HG03097 (cell line): ENCODE measurements around the gene PAX7.

ENCODE experiments used
- ATAC-seq: cut with Tn5 transposase; IDR thresholded peaks from one replicate; pipeline ENCODE4 v1.9.1; 2021; ENCODE audit not compliant: unreplicated experiment, low FRiP score

The PAX7 gene

DNA sequence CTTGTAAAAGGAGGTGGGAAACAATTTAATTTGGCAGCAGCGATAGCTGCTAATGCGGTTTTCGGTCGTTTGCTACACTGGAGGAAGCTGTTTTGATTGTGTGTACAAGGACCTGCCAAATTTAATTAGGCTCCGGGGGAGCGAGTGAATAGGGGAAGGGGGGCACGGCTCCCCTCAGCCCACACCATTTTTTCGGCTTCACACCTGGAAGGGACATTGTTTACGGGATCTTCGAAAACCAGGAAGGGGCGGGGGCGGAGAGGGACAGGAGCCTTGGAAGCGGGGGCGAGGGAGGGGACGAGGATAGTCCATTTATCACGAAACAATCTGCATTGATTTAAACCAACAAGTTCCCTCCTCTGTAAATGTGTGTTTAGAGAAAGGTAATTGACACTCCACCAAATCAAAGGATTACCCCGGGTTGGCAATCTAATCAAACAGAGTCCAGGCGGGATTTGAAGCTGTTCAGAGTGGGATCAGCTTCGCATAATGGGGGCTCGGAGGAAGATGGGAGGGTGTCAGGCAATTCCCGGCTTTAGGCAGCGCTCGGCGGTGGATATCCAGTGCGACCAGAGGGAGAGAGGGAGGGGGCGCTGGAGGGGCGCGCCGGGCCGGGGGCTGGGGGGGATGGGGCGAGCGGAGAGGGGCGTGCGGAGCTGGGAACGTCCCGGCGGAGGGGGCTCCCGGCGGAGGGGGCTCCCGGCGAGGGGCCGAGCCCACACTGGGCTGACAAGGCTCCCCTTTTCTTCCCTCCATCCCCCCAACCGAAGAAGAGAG is 9.8 kb downstream of the PAX7 start:
- ATAC-seq, result no peak

DNA sequence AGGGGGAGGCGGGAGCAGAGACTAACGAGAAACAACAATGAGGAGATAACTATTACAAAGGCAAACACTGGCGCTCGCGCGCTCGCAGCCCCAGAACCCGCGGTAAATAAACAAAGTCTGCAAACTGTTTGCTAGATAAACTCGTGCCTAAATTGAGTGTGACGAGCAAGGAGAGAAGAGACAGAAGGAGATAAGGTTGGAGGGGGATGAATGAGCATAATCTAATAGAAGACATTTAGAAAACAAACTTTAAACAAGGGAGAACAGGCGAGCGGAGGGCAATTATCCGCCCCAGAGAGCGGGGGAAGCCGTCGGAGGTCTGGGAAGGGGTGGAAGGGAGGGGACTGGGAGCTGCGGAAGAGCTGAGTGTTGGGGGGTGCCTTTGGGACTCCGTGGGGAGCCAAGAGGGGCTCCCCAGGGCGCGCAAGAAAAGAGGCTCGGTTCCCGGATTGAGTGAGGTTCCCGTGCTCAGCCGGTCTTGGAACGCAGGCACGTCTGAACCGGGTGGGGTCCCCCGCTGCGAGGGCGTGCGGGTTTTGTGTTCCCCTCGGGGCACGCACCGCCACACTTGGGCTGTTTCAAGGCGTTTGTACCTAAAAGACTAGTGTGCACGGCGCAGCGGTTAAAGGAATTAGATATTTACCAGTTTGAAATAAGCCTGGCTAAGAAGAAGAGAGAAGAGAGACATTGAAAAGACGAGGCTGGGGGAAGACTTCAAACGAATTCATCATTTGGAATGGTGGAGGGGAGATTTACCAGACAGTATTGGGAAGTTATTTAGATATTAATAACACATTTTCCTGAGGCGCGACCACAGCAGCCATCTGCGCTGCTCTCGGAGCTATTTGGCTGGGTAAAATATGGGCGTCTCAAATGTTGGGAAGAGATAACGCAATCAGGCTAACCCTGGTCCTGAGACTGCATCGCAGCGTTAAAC is 10.6 kb downstream of the PAX7 start:
- ATAC-seq, result no peak

DNA sequence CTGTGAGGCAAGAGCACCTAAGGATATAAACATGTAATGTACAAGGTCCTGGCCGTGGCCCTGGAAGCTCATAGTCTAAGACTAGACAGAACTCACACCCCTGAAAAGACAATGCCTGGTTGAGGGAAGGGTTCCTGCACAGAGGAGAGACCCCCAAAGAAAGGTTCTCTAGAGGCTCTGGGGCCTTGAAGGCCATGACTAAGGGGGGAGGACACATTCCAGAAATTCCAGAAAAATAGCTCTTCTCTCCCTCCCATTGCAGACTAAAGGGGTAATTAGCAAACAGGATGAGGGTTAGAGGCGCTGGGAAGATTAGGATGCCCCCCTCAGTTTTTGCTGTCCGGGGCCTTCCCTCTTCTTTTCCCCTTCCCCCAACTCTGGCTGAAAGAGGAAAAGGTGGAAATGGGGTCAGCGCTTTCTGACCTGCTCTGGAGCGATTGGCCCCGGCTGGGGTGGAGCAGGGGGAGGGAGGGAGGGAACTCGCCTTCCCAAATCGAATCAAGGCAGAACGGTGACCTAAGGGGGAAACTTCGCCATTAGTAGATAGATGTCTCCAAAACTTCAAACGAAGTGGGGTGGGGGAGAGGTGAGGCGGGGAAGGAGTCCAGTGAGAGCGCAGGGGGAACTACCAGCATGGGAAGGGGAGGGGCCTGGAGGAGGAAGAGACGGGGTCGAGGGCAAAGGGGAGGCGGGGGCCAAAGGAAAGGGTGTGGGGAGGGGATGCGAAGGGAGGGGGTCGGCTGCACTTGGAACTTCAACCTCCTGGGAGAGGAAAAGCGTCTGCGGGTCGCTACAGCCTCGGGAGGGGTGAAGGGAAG is 11.8 kb downstream of the PAX7 start:
- no peak for ATAC-seq

DNA sequence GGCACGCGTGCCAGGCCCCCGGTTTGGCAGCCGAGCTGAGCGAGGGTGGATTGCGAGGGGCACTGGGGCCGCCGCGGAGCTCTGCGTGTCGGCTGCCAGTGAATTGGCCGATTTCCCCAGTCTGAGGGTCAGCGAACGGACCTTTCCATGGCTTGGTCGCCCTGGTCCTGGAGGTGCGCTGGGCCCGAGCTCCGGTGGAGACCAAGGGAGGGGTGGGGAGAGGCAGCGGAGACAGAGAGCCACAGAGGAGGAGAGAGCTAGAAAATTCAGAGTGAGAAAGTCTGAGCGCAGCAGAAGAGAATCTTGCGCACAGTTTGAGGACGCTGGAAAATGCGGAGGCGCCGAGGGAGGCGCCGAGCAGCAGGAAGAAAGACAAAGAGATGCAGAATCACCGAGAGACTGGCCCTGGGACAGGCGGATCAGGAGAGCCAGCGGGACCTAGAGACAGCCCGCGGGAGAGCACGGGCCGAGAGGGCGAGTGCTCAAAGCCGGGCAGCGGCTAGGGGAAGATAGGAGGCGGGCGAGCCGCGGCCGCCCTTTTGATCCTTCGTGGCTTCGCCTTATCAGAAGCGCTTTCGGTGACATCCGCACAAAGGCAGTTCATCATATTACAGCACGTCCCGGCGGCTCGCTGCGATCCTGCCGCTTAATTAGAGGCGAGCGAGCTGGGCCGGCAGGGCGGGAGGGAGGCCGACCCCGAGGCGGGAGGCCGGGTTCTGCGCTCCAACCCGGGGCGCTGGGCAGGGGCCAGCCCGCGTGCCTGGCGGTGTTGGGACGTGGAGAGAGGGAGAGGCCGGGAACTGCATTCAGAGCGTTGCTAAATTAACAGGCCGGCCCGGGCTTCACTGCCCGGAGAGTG is 12.7 kb downstream of the PAX7 start:
- no peak for ATAC-seq

DNA sequence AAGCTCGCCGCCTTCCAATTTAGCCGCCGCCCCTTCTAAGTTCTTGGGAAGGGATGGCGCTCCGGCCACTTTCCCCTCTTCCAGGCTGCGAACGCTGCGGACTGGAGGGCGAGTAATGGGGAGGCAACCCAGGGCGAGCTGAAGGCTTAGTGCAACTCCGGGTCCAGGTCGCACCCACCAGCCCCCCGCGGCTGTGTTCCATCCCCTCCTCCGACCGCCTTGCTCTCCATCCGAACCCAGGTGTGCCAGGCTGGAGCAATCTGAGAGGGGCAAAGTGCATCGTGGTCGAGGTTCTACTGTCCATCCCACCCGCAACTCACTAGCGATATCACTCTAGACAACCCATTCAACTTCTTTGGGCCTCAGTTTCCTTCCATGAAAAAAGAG is 13.4 kb downstream of the PAX7 start:
- no peak for ATAC-seq

DNA sequence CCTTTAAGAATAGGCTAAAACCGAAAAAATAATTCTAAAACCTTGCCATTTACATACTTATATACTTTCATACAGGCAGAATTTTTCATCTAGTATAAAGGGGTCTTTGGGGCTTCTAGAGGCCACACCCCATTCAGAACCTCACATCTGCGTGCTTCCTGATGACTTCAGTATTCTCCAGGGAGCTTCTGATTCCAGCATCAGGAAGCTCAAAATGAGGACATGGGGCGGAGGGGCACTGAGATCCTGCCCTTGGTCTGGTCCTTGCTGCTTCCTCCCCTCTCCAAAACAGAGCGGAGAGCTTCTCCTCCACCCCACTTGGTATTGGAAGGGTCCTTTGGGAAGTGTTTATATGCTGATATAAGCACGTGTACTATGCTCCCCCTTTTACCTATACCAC is 13.8 kb downstream of the PAX7 start:
- ATAC-seq, result no peak

DNA sequence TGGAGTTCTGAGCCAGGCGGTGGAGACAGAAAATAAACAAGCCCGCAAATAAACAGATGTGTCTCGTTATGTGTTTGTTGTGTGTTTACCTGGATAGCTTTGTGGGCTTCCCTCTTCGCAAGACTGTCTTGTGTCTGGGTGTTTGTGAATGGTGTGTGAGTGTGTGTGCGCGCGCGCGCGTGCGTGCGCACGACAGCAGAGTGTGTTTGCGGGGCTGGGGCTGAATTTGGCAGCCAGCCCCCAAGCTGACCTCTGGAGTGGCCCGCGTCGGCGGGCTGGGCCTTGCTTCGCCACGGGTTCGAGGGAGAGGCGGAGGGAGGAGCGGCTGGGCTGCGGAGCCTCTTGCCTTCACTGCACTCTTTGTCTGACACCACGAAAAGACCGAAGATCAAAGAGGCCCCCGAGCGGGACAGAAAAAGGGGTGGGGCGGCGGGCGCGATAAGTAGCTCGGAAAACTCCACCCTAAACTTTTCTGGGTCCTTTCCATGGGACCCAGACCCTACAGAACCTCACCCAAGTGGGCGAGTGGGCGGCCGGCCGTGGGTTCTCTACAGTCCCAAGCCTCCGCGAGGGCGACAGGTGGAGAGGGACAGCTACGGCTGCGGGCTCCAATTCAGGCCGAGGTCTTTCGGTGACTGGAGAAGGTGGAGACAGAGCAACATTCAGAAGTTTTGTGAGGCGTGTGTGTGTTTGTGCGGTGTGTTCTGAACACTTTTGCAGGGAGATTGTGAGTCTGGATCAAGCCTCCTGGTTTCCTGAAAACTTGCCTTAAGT is 14.5 kb downstream of the PAX7 start:
- ATAC-seq, result no peak

DNA sequence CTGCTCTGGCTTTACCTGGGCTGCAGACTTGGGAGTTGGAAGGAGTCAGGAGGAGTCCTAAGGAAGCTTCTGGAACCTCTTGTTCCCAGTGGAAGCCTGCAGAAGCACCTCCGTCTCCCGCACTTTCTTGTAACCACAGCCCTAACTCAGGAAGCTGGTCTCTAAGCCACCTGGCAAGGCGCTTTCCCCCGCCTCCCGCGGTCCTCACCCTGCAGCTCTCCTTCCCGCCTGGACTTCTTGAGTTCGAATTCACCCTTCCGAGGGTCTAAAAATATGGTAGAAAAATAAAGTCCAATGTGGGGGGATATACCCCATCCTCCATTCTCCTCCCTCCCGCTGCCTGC is 15.1 kb downstream of the PAX7 start:
- ATAC-seq, result no peak

DNA sequence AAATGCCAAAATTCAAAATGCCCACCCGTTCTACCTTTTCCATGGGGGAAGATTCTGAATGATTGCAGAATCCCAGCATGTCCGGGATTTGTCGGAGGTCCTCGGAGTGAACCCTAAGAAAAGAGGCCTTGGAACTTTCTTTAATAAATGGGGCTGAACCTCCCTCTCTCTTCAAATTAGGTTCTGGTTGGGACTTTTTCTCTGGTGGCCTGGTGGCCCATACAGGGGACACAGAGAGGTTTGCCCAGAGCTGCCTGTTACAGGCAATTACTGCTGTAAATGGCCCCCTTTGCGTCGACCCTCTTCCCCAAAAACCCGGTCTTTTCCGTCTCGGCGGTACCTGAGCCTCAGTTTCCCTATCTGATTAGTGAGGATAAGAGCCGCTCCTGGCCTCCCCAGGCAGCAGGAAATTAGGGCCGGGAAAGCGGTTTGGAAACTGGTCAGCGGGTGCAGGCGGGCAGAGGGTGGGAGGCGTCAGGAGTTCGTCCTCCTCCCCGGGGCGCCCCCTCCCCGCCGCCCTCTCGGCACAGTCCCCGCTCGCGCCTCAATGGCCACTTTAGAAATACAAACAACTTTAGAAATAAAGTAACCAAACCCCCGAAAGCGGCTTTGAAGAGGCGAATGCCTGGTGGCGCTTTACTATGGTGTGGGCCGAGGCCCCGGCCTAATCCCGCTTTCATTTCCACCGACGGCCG is 15.6 kb downstream of the PAX7 start:
- ATAC-seq, result no peak

DNA sequence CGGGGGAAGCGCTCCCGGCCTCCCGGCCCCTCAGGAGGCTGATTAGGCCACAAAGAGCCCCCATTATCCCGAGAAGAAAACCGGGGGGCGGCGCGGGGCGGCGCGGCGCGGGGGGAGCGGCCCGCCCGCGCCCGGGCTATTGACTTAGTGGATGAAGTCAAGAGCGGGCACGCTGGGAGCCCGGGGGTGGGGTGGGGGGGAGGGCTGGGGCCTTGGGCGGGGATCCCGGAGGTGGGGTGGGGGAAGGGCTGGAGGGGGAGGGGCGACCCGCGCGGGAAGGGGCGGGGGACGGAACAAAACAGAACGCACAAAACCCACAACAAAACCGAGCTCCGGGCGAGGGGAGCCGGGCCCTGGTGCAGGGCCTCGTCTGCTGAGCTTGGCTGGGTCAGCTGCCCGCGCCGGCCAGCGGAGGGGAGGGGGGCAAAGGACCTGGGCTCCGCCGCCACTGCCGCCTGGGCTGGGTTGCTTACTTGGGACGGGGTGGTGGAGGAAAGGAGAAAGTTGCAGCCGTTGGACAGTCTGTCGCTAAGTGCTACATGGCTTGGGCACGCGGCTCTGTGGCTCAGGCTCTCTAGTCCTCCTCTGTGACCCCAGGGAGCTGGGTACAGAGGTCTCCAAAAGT is 16.3 kb downstream of the PAX7 start:
- no peak for ATAC-seq

DNA sequence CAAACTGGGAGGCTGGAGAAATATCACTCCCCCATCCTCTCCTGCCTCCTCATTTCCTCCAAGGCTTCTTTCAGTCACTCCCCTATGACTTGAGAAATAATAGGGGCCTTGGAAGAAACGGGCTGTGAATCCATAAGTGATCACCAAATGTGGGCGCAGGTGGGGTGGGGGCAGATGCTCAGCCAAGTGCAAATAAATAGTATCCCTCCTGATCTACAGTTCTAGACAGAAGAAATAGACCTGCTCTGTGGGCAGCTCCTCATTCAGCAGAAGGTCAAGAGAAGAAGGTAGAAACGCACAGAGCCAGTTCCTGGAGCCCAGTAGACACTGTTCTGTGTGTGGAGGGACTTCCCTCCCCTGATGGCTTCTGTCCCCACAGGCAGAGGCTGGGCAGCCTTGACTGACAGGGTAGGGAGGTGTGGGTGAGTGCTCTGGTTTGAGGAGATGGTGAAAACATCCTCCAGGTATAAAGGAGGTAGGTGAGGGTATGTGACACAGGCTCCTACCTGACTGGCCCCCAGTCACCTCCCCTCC is 17.1 kb downstream of the PAX7 start:
- no peak for ATAC-seq

DNA sequence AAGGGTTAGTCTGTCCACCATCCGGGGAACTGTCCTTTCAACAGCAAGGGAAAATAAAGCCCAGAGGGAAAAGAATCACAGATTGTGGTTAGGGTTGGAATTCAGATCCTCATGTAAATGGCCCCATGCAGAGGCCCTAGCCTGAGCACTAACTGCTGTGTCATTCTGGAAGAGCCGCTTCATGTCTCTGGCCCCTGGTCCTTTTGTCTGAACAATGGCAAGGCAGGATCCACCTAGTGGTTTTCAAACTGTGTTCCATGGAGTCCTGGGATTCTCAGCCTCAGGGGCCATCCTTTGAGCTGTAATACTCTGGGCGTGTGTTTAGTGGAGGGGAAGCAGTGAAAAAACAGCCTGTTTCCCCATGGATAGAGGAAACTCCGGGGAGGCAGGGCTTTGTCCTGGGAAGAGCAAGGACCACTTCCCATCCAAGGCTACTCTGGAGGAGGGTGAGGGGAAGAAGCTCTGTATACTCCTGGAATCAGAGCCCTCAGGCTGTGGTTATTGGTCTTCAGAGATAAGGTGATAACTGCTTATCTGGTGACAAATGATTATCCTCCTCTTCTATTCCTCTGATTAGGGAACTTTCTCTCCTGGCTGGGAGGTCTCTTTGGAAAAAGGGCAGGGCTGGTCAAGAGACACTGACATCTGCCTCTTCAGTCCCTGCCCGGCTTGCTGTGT is 19.2 kb downstream of the PAX7 start:
- ATAC-seq, result no peak

DNA sequence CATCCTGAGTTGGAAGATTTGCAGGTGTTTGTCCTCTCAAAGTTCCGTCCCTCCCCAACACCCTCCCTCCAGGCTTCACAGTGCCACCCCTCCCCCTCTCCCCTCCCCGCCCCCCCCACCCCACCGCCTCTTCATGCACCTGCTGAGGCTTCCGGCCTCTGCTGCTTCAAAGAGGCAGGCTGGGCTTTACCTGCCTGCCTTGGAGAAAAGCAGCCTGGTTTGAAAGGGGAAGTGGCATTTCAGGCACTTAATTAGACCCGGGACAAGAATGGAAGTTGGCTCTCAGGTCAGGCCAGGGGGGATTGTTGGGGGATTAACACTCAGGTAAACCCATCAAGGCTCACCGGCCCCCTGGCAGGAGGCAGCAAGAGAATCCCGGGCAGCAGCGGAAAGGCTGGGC is 21.1 kb downstream of the PAX7 start:
- ATAC-seq, result no peak

DNA sequence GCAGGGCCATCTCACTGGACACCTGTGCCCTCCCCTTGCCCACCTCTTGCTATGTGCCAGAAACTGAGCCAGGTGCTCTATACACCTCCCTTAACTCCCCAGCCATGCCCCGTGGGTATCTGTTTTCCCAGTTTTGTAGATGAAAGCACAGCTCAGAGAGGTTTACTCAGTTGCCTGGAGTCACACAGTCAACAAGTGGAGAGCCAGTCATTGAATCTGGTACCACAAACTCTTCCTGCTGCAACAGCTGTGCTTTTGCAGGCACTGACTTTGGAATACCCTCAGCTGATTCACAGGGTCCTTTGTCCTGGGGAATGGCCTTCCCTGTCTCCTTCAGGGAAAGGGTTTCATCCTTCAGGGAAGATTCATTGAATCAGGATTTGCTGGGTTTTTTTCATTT is 22.1 kb downstream of the PAX7 start:
- no peak for ATAC-seq

DNA sequence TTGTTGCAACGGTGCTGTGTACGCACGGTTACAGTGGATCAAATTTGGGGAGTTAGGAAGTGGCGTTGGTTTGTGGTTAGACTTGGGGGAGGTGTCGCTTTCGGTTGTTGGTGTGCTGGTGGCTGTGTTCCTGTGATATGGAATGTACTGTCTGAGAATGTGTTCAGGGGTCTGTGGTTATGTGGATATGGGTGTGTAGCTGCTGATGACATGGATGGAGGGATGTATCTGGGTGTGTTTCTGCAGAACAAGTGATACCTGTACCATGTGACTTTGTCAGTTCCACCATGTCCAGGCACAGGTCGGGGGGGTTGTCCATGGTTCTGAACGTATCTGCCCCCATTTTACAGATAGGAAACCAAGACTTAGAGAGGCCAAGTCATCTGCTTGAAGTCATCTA is 22.7 kb downstream of the PAX7 start:
- ATAC-seq, result no peak

DNA sequence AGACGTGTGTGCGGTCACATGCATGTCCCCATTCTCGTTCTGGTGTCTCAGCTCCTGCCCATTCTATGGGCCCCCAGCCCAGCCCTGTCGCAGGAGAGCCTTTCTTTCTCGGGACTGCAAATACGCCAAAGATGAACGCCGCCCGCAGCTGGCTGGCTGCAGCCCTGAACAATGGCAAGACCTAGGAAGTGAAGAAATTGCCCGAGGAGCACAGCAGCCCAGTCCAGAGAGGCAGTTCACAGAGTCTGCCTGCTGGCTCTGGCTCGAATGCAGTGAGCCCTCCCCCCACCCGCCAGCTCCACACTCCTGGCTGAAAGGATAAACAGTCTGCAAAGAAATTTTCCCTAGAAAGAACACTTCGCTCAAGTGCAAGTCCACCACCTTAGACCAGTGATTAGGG is 23.3 kb downstream of the PAX7 start:
- ATAC-seq, result no peak

DNA sequence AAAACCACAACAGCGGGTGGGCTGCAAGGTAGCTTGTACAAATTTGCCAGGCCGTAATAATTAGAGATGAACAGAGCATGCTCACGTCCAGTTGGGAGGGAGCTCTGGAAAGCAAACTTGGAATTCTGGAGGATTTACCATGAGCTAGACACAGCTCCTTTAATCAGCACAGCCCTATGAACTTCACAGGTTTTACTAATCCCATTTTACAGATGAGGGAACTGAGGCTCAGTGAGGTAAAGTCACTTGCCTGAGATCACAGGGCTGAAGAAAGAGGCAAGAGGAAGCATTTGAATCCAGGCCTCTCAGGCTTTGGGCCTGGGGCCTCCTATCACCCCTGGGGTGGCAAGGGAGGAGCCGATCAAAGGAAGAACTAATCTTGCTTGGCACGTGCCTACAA is 24.0 kb downstream of the PAX7 start:
- ATAC-seq, result no peak
